Tibial artery (tissue), 4 donors: Measurements from ENCODE around the gene MELTF.

Source experiments
- DNase-seq, 2 donors: peaks; one replicate each; pipeline ENCODE4 v3.0.0-alpha.2; 2019
- H3K27ac ChIP-seq, 2 donors: fragments of 200-600 bp; sonication (generic) in 1 of 2; 1 replicate in 1 of 2; 2 replicates in 1 of 2; pipeline ENCODE4 v1.5.1; 2018 to 2019; ENCODE audit warnings: mild to moderate bottlenecking in 1 of 2
- H3K27me3 ChIP-seq, 2 donors: fragments of 200-600 bp; sonication (generic) in 1 of 2; one replicate each; pipeline versions ENCODE4 v1.5.1 to v1.6.0; 2016 to 2019
- H3K36me3 ChIP-seq, 3 donors: fragments of 200-600 bp; sonication (generic) in 2 of 3; one replicate each; pipeline ENCODE4 v1.5.1; 2016 to 2019; ENCODE audit warnings: mild to moderate bottlenecking in 2 of 3
- H3K4me1 ChIP-seq, 4 donors: fragments of 200-600 bp; sonication (generic) in 2 of 4; 1 replicate in 3 of 4; 2 replicates in 1 of 4; pipeline ENCODE4 v1.5.1; 2016 to 2019
- H3K4me3 ChIP-seq, 2 donors: fragments of 200-600 bp; sonication (generic) in 1 of 2; 1 replicate in 1 of 2; 2 replicates in 1 of 2; pipeline ENCODE4 v1.5.1; 2018 to 2019; ENCODE audit warnings: mild to moderate bottlenecking in 2 of 2
- H3K9me3 ChIP-seq, 3 donors: fragments of 200-600 bp; sonication (generic) in 1 of 3; one replicate each; pipeline ENCODE4 v1.5.1; 2016 to 2019
- intact Hi-C: fragments of 100-400 bp; cut with DNase I; formaldehyde crosslinking; loops from one replicate; pipeline ENCODE4 v1.15.0; 2023; ENCODE audit warnings: low total_unique reads
- TF ChIP-seq, protein P1 (sequence below), 2 experiments: fragments of 200-600 bp in 1 of 2; fragments of 450-650 bp in 1 of 2; IDR thresholded peaks; one replicate each; pipeline ENCODE4 v1.5.1; 2017 to 2019; ENCODE audit warnings: antibody characterized with exemption in 2 of 2, mild to moderate bottlenecking in 1 of 2, moderate library complexity in 1 of 2

The MELTF gene

DNA sequence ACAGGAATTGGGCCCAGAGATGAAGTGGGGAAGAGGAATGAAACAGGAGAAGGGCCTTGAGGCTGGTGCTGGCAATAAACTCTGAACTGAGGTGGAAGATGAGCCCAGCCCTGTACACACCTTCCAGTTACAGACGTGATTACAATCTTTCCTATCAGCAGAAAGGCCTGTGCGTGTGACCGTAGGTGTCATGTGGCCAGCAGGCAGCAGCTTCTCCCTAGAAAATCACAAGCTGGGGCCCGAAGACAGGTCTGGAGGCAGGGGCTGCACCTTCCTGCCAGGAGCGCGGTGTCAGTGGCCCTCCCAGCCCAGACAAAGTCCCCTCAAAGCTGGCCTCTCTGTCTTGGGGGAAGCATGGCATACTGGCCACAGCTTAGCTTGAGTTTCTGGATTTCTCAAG lies 44.3 kb downstream of the MELTF start:
- Histone ChIP-seq H3K27me3 (peaks cover 0 to 23% of the 10 kb centered on the region in 2 donors), H3K4me3 (no peak overlapping the region), H3K27ac (no peak overlapping the region), H3K9me3 (peaks cover 0 to 4% (median 0%) of the 10 kb centered on the region in 3 donors), H3K36me3 (no peaks in the 10 kb centered on the region), H3K4me1 (no peaks in the 10 kb centered on the region)
- DNase-seq: peak in 1 of 2 donors; percentile 19
- intact Hi-C loops: no loop called here
- TF ChIP-seq, protein P1, sequence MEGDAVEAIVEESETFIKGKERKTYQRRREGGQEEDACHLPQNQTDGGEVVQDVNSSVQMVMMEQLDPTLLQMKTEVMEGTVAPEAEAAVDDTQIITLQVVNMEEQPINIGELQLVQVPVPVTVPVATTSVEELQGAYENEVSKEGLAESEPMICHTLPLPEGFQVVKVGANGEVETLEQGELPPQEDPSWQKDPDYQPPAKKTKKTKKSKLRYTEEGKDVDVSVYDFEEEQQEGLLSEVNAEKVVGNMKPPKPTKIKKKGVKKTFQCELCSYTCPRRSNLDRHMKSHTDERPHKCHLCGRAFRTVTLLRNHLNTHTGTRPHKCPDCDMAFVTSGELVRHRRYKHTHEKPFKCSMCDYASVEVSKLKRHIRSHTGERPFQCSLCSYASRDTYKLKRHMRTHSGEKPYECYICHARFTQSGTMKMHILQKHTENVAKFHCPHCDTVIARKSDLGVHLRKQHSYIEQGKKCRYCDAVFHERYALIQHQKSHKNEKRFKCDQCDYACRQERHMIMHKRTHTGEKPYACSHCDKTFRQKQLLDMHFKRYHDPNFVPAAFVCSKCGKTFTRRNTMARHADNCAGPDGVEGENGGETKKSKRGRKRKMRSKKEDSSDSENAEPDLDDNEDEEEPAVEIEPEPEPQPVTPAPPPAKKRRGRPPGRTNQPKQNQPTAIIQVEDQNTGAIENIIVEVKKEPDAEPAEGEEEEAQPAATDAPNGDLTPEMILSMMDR (IDR thresholded peaks at IDR 0.05): no peak

DNA sequence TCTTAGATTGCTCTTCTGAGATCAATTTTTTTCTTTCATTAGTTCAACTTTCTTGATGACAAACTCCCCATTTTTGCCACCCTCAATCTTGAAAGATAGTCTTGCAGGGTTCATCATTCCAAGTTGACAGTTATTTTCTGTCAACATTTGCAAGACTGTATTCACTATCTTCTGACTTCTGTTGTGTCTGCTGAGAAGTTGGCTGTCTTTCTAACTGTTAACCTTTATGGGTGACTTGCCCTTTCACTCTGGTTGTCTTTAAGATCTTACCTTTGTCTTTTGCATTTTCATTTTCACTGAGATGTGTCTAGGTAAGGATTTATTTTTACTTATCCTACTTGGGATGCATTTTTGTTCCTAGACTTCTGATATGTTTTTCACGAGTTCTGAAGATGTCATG lies 46.4 kb downstream of the MELTF start:
- TF ChIP-seq, protein P1 (IDR thresholded peaks at IDR 0.05): no peak
- Histone ChIP-seq H3K4me1 (no peaks in the 10 kb centered on the region), H3K36me3 (no peaks in the 10 kb centered on the region)

DNA sequence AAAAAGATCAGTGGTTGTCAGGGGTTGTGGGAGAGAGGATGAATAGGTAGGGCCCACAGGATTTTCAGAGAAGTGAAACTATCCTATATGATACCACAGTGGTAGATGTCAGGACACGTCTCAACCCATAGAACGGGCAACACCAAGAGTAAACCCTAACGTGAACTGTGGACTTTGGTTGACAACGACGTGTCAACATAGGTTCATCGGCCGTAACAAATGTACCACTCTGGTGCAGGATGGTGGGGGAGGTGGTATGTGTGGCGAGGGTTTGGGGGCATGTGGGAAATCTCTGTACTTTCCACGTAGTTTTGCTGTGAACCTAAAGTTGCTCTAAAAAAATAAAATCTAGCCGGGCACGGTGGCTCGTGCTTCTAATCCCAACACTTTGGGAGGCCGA lies 48.0 kb downstream of the MELTF start:
- TF ChIP-seq, protein P1 (IDR thresholded peaks at IDR 0.05): no peak
- peaks cover 0 to 4% (median 0%) of the 10 kb centered on the region in 3 donors for H3K9me3 ChIP-seq
- H3K27ac ChIP-seq: no peak overlapping the region
- DNase-seq: no peak
- peaks cover 0 to 12% of the 10 kb centered on the region in 2 donors for H3K27me3 ChIP-seq
- H3K4me3 ChIP-seq: no peak overlapping the region
- no peaks in the 10 kb centered on the region for H3K36me3 ChIP-seq
- no peaks in the 10 kb centered on the region for H3K4me1 ChIP-seq
- intact Hi-C loops: no loop called here

More for the DNA sequence above, 46.4 kb downstream of the MELTF start:
- Histone ChIP-seq H3K4me3 (no peak overlapping the region), H3K9me3 (peaks cover 0 to 4% (median 0%) of the 10 kb centered on the region in 3 donors), H3K27me3 (peaks cover 0 to 9% of the 10 kb centered on the region in 2 donors), H3K27ac (no peak overlapping the region)
- intact Hi-C loops: no loop called here
- DNase-seq: no peak

DNA sequence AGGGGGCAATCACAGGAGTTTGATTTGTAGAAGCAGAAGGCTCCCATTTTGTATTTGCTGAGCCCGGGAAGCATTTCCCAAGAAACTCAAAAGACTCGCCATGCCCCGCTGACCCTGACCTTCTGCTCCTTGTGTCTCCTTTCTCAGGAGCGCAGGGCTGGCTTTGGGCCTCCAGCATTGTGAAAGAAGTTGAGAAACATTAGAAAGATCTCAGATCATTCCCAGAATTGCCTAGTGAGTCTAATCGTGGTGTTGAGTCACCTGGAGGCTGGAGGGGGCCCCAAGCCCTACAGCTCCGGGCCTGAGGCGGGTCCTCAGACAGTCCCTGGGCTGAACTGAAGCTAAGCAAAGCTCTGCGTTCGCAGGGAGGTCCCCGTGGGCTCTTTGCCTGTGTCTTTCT lies 50.1 kb downstream of the MELTF start:
- H3K36me3 ChIP-seq: no peaks in the 10 kb centered on the region
- DNase-seq: no peak
- peaks cover 0 to 4% (median 0%) of the 10 kb centered on the region in 3 donors for H3K9me3 ChIP-seq
- H3K27ac ChIP-seq: no peak overlapping the region
- no peak overlapping the region for H3K4me3 ChIP-seq
- TF ChIP-seq, protein P1 (IDR thresholded peaks at IDR 0.05): no peak
- no peaks in the 10 kb centered on the region for H3K4me1 ChIP-seq
- intact Hi-C loops: loop anchor here (5.0 kb wide), 1 partner anchor 208 kb away; no protein-coding TSS in a partner anchor
- H3K27me3 ChIP-seq: peaks cover 0 to 3% of the 10 kb centered on the region in 2 donors

DNA sequence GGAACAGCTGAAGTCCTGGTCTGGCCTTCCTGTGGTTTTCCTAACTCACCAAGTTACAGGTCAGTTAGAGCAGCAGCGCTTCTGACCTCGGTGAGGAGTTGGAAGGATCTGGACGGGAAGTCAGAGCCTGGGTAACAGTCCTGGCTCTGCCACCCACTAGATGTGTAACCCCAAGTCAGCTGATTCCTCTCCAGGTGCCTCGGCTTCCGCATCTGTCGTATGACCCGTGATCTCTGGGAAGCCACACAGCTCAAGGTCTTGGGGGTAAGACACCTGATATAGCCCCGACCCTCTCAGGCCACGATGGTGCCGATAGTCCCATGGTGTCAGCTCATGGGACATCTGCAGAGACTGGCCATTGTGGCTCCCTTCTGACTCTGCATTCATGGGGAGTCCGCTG lies 52.7 kb downstream of the MELTF start:
- Histone ChIP-seq H3K4me3 (no peak overlapping the region), H3K36me3 (no peaks in the 10 kb centered on the region), H3K27ac (no peak overlapping the region), H3K27me3 (peaks cover 0 to 3% of the 10 kb centered on the region in 2 donors), H3K9me3 (no peaks in the 10 kb centered on the region), H3K4me1 (no peaks in the 10 kb centered on the region)
- no peak for DNase-seq
- intact Hi-C loops: loop anchor here (5.0 kb wide), 1 partner anchor 210 kb away; no protein-coding TSS in a partner anchor
- TF ChIP-seq, protein P1 (IDR thresholded peaks at IDR 0.05): no peak

DNA sequence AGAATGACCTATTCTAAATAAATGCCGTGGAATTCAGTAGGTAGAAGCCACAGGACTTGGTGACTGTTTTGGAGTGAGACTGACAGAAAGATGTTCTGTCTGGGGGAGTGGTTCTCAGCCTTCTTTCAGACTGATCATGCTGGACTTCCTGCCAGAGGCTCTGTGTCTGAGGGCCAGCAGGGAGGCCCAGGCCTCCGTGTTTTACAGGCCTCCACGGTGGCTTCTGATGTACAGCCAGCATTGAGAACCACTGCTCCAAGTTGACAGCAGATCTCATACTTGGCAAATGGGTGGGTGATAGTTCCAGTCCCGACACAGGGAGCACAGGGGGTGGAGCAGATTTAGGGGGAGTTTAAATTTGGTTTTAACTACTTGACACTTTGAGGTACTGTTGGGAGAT lies 54.3 kb downstream of the MELTF start:
- Histone ChIP-seq H3K27ac (no peak overlapping the region), H3K27me3 (peaks cover 0 to 3% of the 10 kb centered on the region in 2 donors), H3K36me3 (no peaks in the 10 kb centered on the region), H3K4me3 (no peak overlapping the region), H3K9me3 (no peaks in the 10 kb centered on the region), H3K4me1 (peaks cover 0 to 3% (median 0%) of the 10 kb centered on the region in 4 donors)
- DNase-seq: no peak
- intact Hi-C loops: loop anchor here (5.0 kb wide), 1 partner anchor 212 kb away; no protein-coding TSS in a partner anchor
- TF ChIP-seq, protein P1 (IDR thresholded peaks at IDR 0.05): no peak
